Umbilical cord (tissue), 2 donors: Measurements from ENCODE around the gene CDYL2. TPM values are rescaled to one million over a fixed set of nuclear protein-coding genes. Genes with fewer than 3 reads are reported as not detected.
"Not testable (repeated sequence)": the region's sequence is repeated elsewhere in the genome, so short reads cannot be mapped to it uniquely, and the experiment has no call there.

Experiments
- DNase-seq: peaks from one replicate; pipeline ENCODE4 v3.0.0-alpha.2; 2015; ENCODE audit warnings: low spot score
- total RNA-seq: library from RNA; depleted of rRNA; stranded (reverse); fragments of >200 nt; gene quantifications from one replicate; pipeline ENCODE4 v1.2.3, GENCODE V29; 2014; ENCODE audit warnings: low replicate concordance; ENCODE audit not compliant: insufficient read depth

Gene CDYL2
- total RNA-seq, 1 donor from 2014 or later: 3.4 TPM

GRCh38 chr16:80744856-80745255 is 59.5 kb downstream of the CDYL2 start:
- no peak for DNase-seq

GRCh38 chr16:80743772-80744171 is 60.6 kb downstream of the CDYL2 start:
- no peak for DNase-seq

- no peak for DNase-seq
Observed at GRCh38 chr16:80743273-80743672, 61.1 kb downstream of the CDYL2 start.

- no peak for DNase-seq
Observed at GRCh38 chr16:80742331-80742730, 62.1 kb downstream of the CDYL2 start.

GRCh38 chr16:80741724-80742123 is 62.7 kb downstream of the CDYL2 start:
- DNase-seq: no peak

GRCh38 chr16:80739523-80739922 is 64.9 kb downstream of the CDYL2 start:
- no peak for DNase-seq

- no peak for DNase-seq
Observed at GRCh38 chr16:80738521-80738920, 65.9 kb downstream of the CDYL2 start.

GRCh38 chr16:80735846-80736245 is 68.6 kb downstream of the CDYL2 start:
- DNase-seq: no peak

GRCh38 chr16:80733407-80733806 is 71.0 kb downstream of the CDYL2 start:
- DNase-seq: no peak

- DNase-seq: no peak
Observed at GRCh38 chr16:80731915-80732314, 72.5 kb downstream of the CDYL2 start.

GRCh38 chr16:80727066-80727763 is 77.2 kb downstream of the CDYL2 start:
- DNase-seq: not testable (repeated sequence)

- DNase-seq: no peak
Observed at GRCh38 chr16:80725566-80726162, 78.7 kb downstream of the CDYL2 start.

- DNase-seq: no peak
Observed at GRCh38 chr16:80723981-80724380, 80.4 kb downstream of the CDYL2 start.

- no peak for DNase-seq
Observed at GRCh38 chr16:80723091-80723490, 81.3 kb downstream of the CDYL2 start.

GRCh38 chr16:80720804-80721371 is 83.5 kb downstream of the CDYL2 start:
- no peak for DNase-seq

- DNase-seq: no peak
Observed at GRCh38 chr16:80719573-80719972, 84.8 kb downstream of the CDYL2 start.

- DNase-seq: no peak
Observed at GRCh38 chr16:80718480-80719220, 85.7 kb downstream of the CDYL2 start.

- no peak for DNase-seq
Observed at GRCh38 chr16:80717611-80718010, 86.8 kb downstream of the CDYL2 start.

- DNase-seq: no peak
Observed at GRCh38 chr16:80716564-80717139, 87.7 kb downstream of the CDYL2 start.

- no peak for DNase-seq
Observed at GRCh38 chr16:80711406-80711805, 93.0 kb downstream of the CDYL2 start.

- no peak for DNase-seq
Observed at GRCh38 chr16:80710918-80711317, 93.5 kb downstream of the CDYL2 start.

- no peak for DNase-seq
Observed at GRCh38 chr16:80708823-80709222, 95.6 kb downstream of the CDYL2 start.
